Measurements from ENCODE around the gene PTTG1IP.

DNA sequence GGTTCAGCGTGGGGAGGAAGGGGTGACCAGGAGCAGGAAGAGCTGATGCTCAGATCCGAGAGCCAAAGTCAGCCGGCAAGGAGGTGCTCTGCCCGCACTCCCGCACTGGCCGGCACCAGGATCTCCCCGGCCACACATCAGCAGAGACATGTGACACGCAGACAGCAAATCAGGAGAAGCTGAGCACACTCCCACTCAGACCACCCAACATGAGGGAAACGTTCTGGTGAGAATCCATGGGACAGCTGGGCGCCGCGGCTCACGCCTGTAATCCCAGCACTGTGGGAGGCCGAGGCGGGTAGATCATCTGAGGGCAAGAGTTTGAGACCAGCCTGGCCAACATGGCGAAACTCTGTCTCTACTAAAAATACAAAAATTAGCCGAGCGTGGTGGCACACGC is 18.6 kb upstream of the PTTG1IP start:
- TF ChIP-seq, protein P1, sequence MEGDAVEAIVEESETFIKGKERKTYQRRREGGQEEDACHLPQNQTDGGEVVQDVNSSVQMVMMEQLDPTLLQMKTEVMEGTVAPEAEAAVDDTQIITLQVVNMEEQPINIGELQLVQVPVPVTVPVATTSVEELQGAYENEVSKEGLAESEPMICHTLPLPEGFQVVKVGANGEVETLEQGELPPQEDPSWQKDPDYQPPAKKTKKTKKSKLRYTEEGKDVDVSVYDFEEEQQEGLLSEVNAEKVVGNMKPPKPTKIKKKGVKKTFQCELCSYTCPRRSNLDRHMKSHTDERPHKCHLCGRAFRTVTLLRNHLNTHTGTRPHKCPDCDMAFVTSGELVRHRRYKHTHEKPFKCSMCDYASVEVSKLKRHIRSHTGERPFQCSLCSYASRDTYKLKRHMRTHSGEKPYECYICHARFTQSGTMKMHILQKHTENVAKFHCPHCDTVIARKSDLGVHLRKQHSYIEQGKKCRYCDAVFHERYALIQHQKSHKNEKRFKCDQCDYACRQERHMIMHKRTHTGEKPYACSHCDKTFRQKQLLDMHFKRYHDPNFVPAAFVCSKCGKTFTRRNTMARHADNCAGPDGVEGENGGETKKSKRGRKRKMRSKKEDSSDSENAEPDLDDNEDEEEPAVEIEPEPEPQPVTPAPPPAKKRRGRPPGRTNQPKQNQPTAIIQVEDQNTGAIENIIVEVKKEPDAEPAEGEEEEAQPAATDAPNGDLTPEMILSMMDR (conservative IDR thresholded peaks at IDR 0.05; ENCODE audit: low read depth, low read length), result no peak
- TF ChIP-seq RFX5 (IDR thresholded peaks at IDR 0.05; ENCODE audit: low read depth, low read length) (no peak), POLR2A (IDR thresholded peaks at IDR 0.05; ENCODE audit: low read depth, low read length) (no peak), MAFK (IDR thresholded peaks at IDR 0.05; ENCODE audit: low read depth, low read length) (no peak), SMC3 (IDR thresholded peaks at IDR 0.05; ENCODE audit: low read depth, low read length) (no peak), FOS (IDR thresholded peaks at IDR 0.05; ENCODE audit: low read depth, low read length) (no peak), RAD21 (IDR thresholded peaks at IDR 0.05; ENCODE audit: low read length) (no peak)
- TF ChIP-seq, protein P2, sequence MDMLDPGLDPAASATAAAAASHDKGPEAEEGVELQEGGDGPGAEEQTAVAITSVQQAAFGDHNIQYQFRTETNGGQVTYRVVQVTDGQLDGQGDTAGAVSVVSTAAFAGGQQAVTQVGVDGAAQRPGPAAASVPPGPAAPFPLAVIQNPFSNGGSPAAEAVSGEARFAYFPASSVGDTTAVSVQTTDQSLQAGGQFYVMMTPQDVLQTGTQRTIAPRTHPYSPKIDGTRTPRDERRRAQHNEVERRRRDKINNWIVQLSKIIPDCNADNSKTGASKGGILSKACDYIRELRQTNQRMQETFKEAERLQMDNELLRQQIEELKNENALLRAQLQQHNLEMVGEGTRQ (IDR thresholded peaks at IDR 0.05; ENCODE audit: low read depth, low read length), result peak; percentile 29; the same call in 1 of the 2 replicates

Data from IMR-90 (cell line).